Fibroblast of lung (primary cell): ENCODE data around the gene COPG1.

Source experiments
- EZH2 ChIP-seq: IDR thresholded peaks from 2 replicates; pipeline ENCODE4 v1.5.1; 2012; ENCODE audit warnings: low read length, control low read depth, mild to moderate bottlenecking; ENCODE audit errors: missing control alignments
- TF ChIP-seq, protein P1 (sequence below), 2 donors: IDR thresholded peaks in 1 of 2; conservative IDR thresholded peaks in 1 of 2; 1 replicate in 1 of 2; 2 replicates in 1 of 2; pipeline ENCODE4 v1.5.1; 2011 to 2012; ENCODE audit warnings: low read length in 2 of 2, control low read depth in 1 of 2, inconsistent platforms in 1 of 2, low read depth in 1 of 2, mild to moderate bottlenecking in 1 of 2

DNA sequence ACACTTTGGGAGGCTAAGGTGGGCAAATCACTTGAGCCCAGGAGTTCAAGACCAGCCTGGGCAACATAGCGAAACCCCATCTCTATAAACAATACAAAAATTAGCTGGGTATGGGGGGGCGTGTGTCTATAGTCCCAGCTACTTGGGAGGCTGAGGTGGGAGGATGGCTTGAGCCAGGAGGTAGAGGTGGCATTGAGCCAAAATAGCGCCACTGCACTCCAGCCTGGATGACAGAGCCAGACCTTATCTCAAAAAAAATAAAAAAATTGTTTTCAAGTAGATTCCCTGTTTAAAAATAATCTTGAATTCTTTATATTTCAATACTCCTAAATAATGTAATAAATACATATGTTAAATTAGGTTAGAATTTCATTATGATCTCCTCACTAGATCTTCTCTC lies 39.0 kb downstream of the COPG1 start:
- TF ChIP-seq, protein P1, sequence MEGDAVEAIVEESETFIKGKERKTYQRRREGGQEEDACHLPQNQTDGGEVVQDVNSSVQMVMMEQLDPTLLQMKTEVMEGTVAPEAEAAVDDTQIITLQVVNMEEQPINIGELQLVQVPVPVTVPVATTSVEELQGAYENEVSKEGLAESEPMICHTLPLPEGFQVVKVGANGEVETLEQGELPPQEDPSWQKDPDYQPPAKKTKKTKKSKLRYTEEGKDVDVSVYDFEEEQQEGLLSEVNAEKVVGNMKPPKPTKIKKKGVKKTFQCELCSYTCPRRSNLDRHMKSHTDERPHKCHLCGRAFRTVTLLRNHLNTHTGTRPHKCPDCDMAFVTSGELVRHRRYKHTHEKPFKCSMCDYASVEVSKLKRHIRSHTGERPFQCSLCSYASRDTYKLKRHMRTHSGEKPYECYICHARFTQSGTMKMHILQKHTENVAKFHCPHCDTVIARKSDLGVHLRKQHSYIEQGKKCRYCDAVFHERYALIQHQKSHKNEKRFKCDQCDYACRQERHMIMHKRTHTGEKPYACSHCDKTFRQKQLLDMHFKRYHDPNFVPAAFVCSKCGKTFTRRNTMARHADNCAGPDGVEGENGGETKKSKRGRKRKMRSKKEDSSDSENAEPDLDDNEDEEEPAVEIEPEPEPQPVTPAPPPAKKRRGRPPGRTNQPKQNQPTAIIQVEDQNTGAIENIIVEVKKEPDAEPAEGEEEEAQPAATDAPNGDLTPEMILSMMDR (conservative IDR thresholded peaks at IDR 0.05 in 1 of 2, IDR thresholded peaks at IDR 0.05 in 1 of 2; ENCODE audit: low read depth in 1 of 2, low read length in 2 of 2): no peak
- no peak for TF ChIP-seq EZH2
